ENCODE data around the gene KCNN1. TPM values are rescaled to one million over a fixed set of nuclear protein-coding genes. Genes with fewer than 3 reads are reported as not detected.

The KCNN1 gene
- total RNA-seq, 2 experiments from 2014 or later: not detected

GRCh38 chr19:17963936-17964691 is 2.8 kb upstream of the KCNN1 start:
- CTCF ChIA-PET: no interaction called here
- no peaks in the 10 kb centered on the region for H3K36me3 Mint-ChIP-seq (ENCODE audit: low read depth)
- no peak overlapping the region for H3K4me3 Mint-ChIP-seq

GRCh38 chr19:17965370-17966128 is 1.4 kb upstream of the KCNN1 start:
- ChIA-PET CTCF (interaction anchor here (1.5 to 1.7 kb wide), 2 partner anchors 10 to 28 kb away, joined by 4 to 7 read pairs; no protein-coding TSS in a partner anchor), POLR2A (no interaction called here)
- Mint-ChIP-seq H3K36me3 (ENCODE audit: low read depth) (no peaks in the 10 kb centered on the region), H3K4me1 (peaks cover 7% of the 10 kb centered on the region), H3K9me3 (no peaks in the 10 kb centered on the region), H3K4me3 (no peak overlapping the region), H3K27ac (no peak overlapping the region), H3K27me3 (peaks cover 45% of the 10 kb centered on the region)
- DNase-seq: no peak

More at GRCh38 chr19:17963936-17964691, 2.8 kb upstream of the KCNN1 start:
- no peaks in the 10 kb centered on the region for H3K9me3 Mint-ChIP-seq
- no peak overlapping the region for H3K27ac Mint-ChIP-seq
- DNase-seq: no peak
- H3K4me1 Mint-ChIP-seq: peaks cover 4% of the 10 kb centered on the region
- H3K27me3 Mint-ChIP-seq: peaks cover 45% of the 10 kb centered on the region
- POLR2A ChIA-PET: interaction anchor here (0.6 kb wide), 1 partner anchor 14 kb away, joined by 3 read pairs; no protein-coding TSS in a partner anchor

GRCh38 chr19:17966129-17966483 is 801 bp upstream of the KCNN1 start:
- Mint-ChIP-seq H3K9me3 (no peaks in the 10 kb centered on the region), H3K27ac (no peak overlapping the region), H3K27me3 (peaks cover 45% of the 10 kb centered on the region), H3K4me1 (peaks cover 7% of the 10 kb centered on the region), H3K36me3 (ENCODE audit: low read depth) (no peaks in the 10 kb centered on the region), H3K4me3 (no peak overlapping the region)
- POLR2A ChIA-PET: no interaction called here
- no peak for DNase-seq
- CTCF ChIA-PET: interaction anchor here (1.5 to 1.7 kb wide), 2 partner anchors 10 to 28 kb away, joined by 4 to 7 read pairs; no protein-coding TSS in a partner anchor

GRCh38 chr19:17967257-17968051 is 547 bp downstream of the KCNN1 start:
- POLR2A ChIA-PET: interaction anchor here (0.6 kb wide), 1 partner anchor 13 kb away, joined by 3 read pairs; no protein-coding TSS in a partner anchor
- CTCF ChIA-PET: no interaction called here
- Mint-ChIP-seq H3K4me3 (no peak overlapping the region), H3K9me3 (no peaks in the 10 kb centered on the region), H3K4me1 (peaks cover 7% of the 10 kb centered on the region), H3K36me3 (ENCODE audit: low read depth) (no peaks in the 10 kb centered on the region), H3K27ac (no peak overlapping the region), H3K27me3 (peaks cover 49% of the 10 kb centered on the region)
- no peak for DNase-seq

GRCh38 chr19:17968362-17968761 is 1.5 kb downstream of the KCNN1 start:
- no peak overlapping the region for H3K27ac Mint-ChIP-seq
- H3K9me3 Mint-ChIP-seq: no peaks in the 10 kb centered on the region
- H3K36me3 Mint-ChIP-seq (ENCODE audit: low read depth): no peaks in the 10 kb centered on the region
- no peak overlapping the region for H3K4me3 Mint-ChIP-seq
- peaks cover 7% of the 10 kb centered on the region for H3K4me1 Mint-ChIP-seq
- H3K27me3 Mint-ChIP-seq: peaks cover 49% of the 10 kb centered on the region
- POLR2A ChIA-PET: no interaction called here
- CTCF ChIA-PET: interaction anchor here (0.9 to 1.1 kb wide), 2 partner anchors 9 to 12 kb away, joined by 3 to 7 read pairs; no protein-coding TSS in a partner anchor
- no peak for DNase-seq

- H3K9me3 Mint-ChIP-seq: no peaks in the 10 kb centered on the region
- peaks cover 7% of the 10 kb centered on the region for H3K4me1 Mint-ChIP-seq
- CTCF ChIA-PET: interaction anchor here (0.9 to 1.1 kb wide), 2 partner anchors 10 to 13 kb away, joined by 3 to 7 read pairs; no protein-coding TSS in a partner anchor
- DNase-seq: no peak
- H3K36me3 Mint-ChIP-seq (ENCODE audit: low read depth): no peaks in the 10 kb centered on the region
- H3K27me3 Mint-ChIP-seq: peaks cover 46% of the 10 kb centered on the region
- H3K4me3 Mint-ChIP-seq: no peak overlapping the region
- POLR2A ChIA-PET: no interaction called here
- H3K27ac Mint-ChIP-seq: no peak overlapping the region
Observed at GRCh38 chr19:17969096-17969792, 2.3 kb downstream of the KCNN1 start.

- no peak overlapping the region for H3K4me3 Mint-ChIP-seq
- H3K27me3 Mint-ChIP-seq: peaks cover 19% of the 10 kb centered on the region
- no peak for DNase-seq
- H3K4me1 Mint-ChIP-seq: peaks cover 5% of the 10 kb centered on the region
- no peaks in the 10 kb centered on the region for H3K36me3 Mint-ChIP-seq (ENCODE audit: low read depth)
- no peaks in the 10 kb centered on the region for H3K9me3 Mint-ChIP-seq
- ChIA-PET CTCF (interaction anchor here (0.9 kb wide), 1 partner anchor 10 kb away, joined by 3 read pairs; no protein-coding TSS in a partner anchor), POLR2A (no interaction called here)
- H3K27ac Mint-ChIP-seq: no peak overlapping the region
Observed at GRCh38 chr19:17972230-17972629, 5.3 kb downstream of the KCNN1 start.

GRCh38 chr19:17973759-17974158 is 6.9 kb downstream of the KCNN1 start:
- ChIA-PET POLR2A (no interaction called here), CTCF (no interaction called here)
- Mint-ChIP-seq H3K4me1 (peaks cover 3% of the 10 kb centered on the region), H3K4me3 (no peak overlapping the region), H3K36me3 (ENCODE audit: low read depth) (no peaks in the 10 kb centered on the region), H3K9me3 (no peaks in the 10 kb centered on the region), H3K27me3 (peaks cover 10% of the 10 kb centered on the region), H3K27ac (no peak overlapping the region)
- DNase-seq: no peak

- ChIA-PET CTCF (no interaction called here), POLR2A (no interaction called here)
- Mint-ChIP-seq H3K4me3 (no peak overlapping the region), H3K4me1 (peaks cover 4% of the 10 kb centered on the region), H3K36me3 (ENCODE audit: low read depth) (no peaks in the 10 kb centered on the region), H3K27me3 (peaks cover 11% of the 10 kb centered on the region), H3K27ac (no peak overlapping the region), H3K9me3 (no peaks in the 10 kb centered on the region)
- DNase-seq: no peak
Observed at GRCh38 chr19:17974551-17974950, 7.6 kb downstream of the KCNN1 start.

GRCh38 chr19:17975032-17975431 is 8.1 kb downstream of the KCNN1 start:
- Mint-ChIP-seq H3K4me1 (peaks cover 3% of the 10 kb centered on the region), H3K27me3 (peaks cover 13% of the 10 kb centered on the region), H3K27ac (no peak overlapping the region), H3K9me3 (no peaks in the 10 kb centered on the region), H3K36me3 (ENCODE audit: low read depth) (no peaks in the 10 kb centered on the region), H3K4me3 (no peak overlapping the region)
- CTCF ChIA-PET: interaction anchor here (0.6 kb wide), 1 partner anchor 42 kb away, joined by 3 read pairs; the partner anchor contains the start of gene CCDC124
- no peak for DNase-seq
- POLR2A ChIA-PET: no interaction called here

GRCh38 chr19:17977021-17977420 is 10.1 kb downstream of the KCNN1 start:
- Mint-ChIP-seq H3K9me3 (no peaks in the 10 kb centered on the region), H3K4me3 (no peak overlapping the region), H3K27ac (no peak overlapping the region), H3K4me1 (peaks cover 3% of the 10 kb centered on the region), H3K36me3 (ENCODE audit: low read depth) (no peaks in the 10 kb centered on the region), H3K27me3 (peaks cover 17% of the 10 kb centered on the region)
- ChIA-PET POLR2A (no interaction called here), CTCF (interaction anchor here (0.6 to 1.2 kb wide), 3 partner anchors 30 to 152 kb away, joined by 3 to 5 read pairs (median 3); partner anchors contain the start of gene CCDC124)
- DNase-seq: no peak

- POLR2A ChIA-PET: no interaction called here
- Mint-ChIP-seq H3K36me3 (ENCODE audit: low read depth) (no peaks in the 10 kb centered on the region), H3K4me1 (peaks cover 3% of the 10 kb centered on the region), H3K27ac (no peak overlapping the region), H3K9me3 (no peaks in the 10 kb centered on the region), H3K4me3 (no peak overlapping the region), H3K27me3 (peaks cover 15% of the 10 kb centered on the region)
- CTCF ChIA-PET: interaction anchor here (1.2 kb wide), 1 partner anchor 45 kb away, joined by 3 read pairs; the partner anchor contains the start of gene CCDC124
- DNase-seq: no peak
Observed at GRCh38 chr19:17977488-17977887, 10.6 kb downstream of the KCNN1 start.
